Mammary epithelial cell (primary cell): ENCODE data around the gene NEK6.

Source experiments
- CTCF ChIP-seq, 2 donors: IDR thresholded peaks in 1 of 2; conservative IDR thresholded peaks in 1 of 2; 2 replicates each; pipeline ENCODE4 v1.5.1; 2011 to 2012; ENCODE audit warnings: inconsistent platforms in 2 of 2, low read length in 2 of 2, mild to moderate bottlenecking in 2 of 2, control low read depth in 1 of 2, low read depth in 1 of 2; ENCODE audit not compliant: insufficient read depth in 1 of 2; ENCODE audit errors: extremely low read depth in 1 of 2
- EZH2 ChIP-seq: IDR thresholded peaks from 2 replicates; pipeline ENCODE4 v1.6.1; 2012; ENCODE audit warnings: low read length, inconsistent platforms, borderline replicate concordance

DNA sequence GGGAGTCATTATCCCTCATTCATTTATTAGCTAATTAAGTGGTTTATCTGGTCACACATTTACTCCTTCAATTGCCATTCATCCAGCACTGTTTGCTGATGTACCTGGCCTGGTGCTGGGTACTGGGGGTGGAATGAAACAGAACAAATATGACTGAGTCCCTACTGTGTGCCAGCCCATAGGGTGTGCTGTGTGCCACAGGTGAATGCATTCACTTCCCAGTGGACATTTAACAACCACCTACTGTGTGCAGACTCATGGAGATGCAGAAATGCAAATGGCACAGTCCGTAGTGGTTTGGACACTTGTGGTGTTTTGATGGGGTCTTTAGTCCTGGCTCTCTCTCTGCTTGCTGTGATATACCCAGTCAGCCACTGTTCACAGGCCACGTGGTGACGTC lies 10.5 kb downstream of the NEK6 start:
- TF ChIP-seq CTCF (conservative IDR thresholded peaks at IDR 0.05 in 1 of 2, IDR thresholded peaks at IDR 0.05 in 1 of 2; ENCODE audit: extremely low read depth in 1 of 2, insufficient read depth in 1 of 2, low read depth in 1 of 2, low read length in 2 of 2) (no peak), EZH2 (no peak)
